CD14-positive monocyte (primary cell): Measurements from ENCODE around the gene COL4A2. TPM values are rescaled to one million over a fixed set of nuclear protein-coding genes. Genes with fewer than 3 reads are reported as not detected.

Source experiments
- DNase-seq, 3 donors: peaks; one replicate each; pipeline ENCODE4 v3.0.0-alpha.2; 2011 to 2022
- H2AFZ ChIP-seq: 2 replicates; pipeline ENCODE4 v1.6.0; 2012; ENCODE audit warnings: mild to moderate bottlenecking, low read depth, low read length, inconsistent platforms; ENCODE audit not compliant: insufficient read depth, poor library complexity, severe bottlenecking
- H3K27ac ChIP-seq, 2 donors: 1 replicate in 1 of 2; 2 replicates in 1 of 2; pipeline ENCODE4 v1.5.1; 2012 to 2013; ENCODE audit warnings: low read length in 2 of 2, control low read depth in 1 of 2, inconsistent platforms in 1 of 2, low read depth in 1 of 2, mild to moderate bottlenecking in 1 of 2
- H3K27me3 ChIP-seq, 2 donors: one replicate each; pipeline versions ENCODE4 v1.6.0 to v1.6.1; 2011 to 2013; ENCODE audit warnings: low read length in 2 of 2; ENCODE audit not compliant: control insufficient read depth in 2 of 2, insufficient read depth in 2 of 2
- H3K36me3 ChIP-seq, 2 donors: replicated peaks in 1 of 2; 1 replicate in 1 of 2; 2 replicates in 1 of 2; pipeline versions ENCODE4 v1.5.1 to v1.6.1; 2012 to 2013; ENCODE audit warnings: low read length in 2 of 2, control low read depth in 1 of 2, inconsistent platforms in 1 of 2, mild to moderate bottlenecking in 1 of 2; ENCODE audit not compliant: insufficient read depth in 2 of 2, control insufficient read depth in 1 of 2
- H3K4me1 ChIP-seq, 2 donors: 1 replicate in 1 of 2; 2 replicates in 1 of 2; pipeline versions ENCODE4 v1.5.1 to v1.6.1; 2012 to 2013; ENCODE audit warnings: low read length in 2 of 2, control low read depth in 1 of 2, inconsistent platforms in 1 of 2, mild to moderate bottlenecking in 1 of 2, moderate library complexity in 1 of 2; ENCODE audit not compliant: insufficient read depth in 2 of 2, control insufficient read depth in 1 of 2
- H3K4me2 ChIP-seq: replicated peaks from 2 replicates; pipeline ENCODE3; 2012; ENCODE audit warnings: low read length, moderate library complexity, mild to moderate bottlenecking; ENCODE audit not compliant: poor library complexity, severe bottlenecking; ENCODE audit errors: extremely low read depth
- H3K4me3 ChIP-seq, 3 experiments: fragments of 200-600 bp in 1 of 3; sonication (generic) in 1 of 3; replicated peaks in 1 of 3; 1 replicate in 2 of 3; 2 replicates in 1 of 3; pipeline ENCODE4 v1.5.1; 2011 to 2013; ENCODE audit warnings: low read length in 3 of 3, mild to moderate bottlenecking in 3 of 3, control low read depth in 2 of 3, low read depth in 2 of 3, inconsistent platforms in 1 of 3, moderate library complexity in 1 of 3
- H3K79me2 ChIP-seq: 2 replicates; pipeline ENCODE4 v1.6.0; 2012; ENCODE audit warnings: mild to moderate bottlenecking, control low read depth, inconsistent platforms, low read length, moderate library complexity; ENCODE audit not compliant: insufficient read depth
- H3K9ac ChIP-seq: 2 replicates; pipeline ENCODE4 v1.6.0; 2017; ENCODE audit warnings: low read length, mild to moderate bottlenecking; ENCODE audit not compliant: insufficient read depth, poor library complexity, severe bottlenecking
- H3K9me3 ChIP-seq, 2 donors: replicated peaks in 1 of 2; 1 replicate in 1 of 2; 2 replicates in 1 of 2; pipeline versions ENCODE4 v1.5.1 to v1.6.1; 2012 to 2013; ENCODE audit warnings: low read length in 2 of 2, control low read depth in 1 of 2; ENCODE audit not compliant: control insufficient read depth in 1 of 2, insufficient read depth in 1 of 2
- H4K20me1 ChIP-seq: 2 replicates; pipeline ENCODE4 v1.6.0; 2012; ENCODE audit warnings: mild to moderate bottlenecking, low read length, control low read depth, moderate library complexity; ENCODE audit not compliant: insufficient read depth
- H3K27ac Mint-ChIP-seq, 7 donors: one replicate each; pipeline ENCODE4 v1.8.0; 2020; ENCODE audit warnings: mild to moderate bottlenecking in 7 of 7, mixed read lengths in 7 of 7, moderate library complexity in 6 of 7, inconsistent platforms in 2 of 7
- H3K27me3 Mint-ChIP-seq, 3 donors: one replicate each; pipeline ENCODE4 v1.8.0; 2021 to 2022; ENCODE audit warnings: low read depth in 3 of 3, mild to moderate bottlenecking in 3 of 3, mixed read lengths in 3 of 3, moderate library complexity in 3 of 3, inconsistent platforms in 1 of 3
- H3K36me3 Mint-ChIP-seq, 2 donors: one replicate each; pipeline ENCODE4 v1.8.0; 2020; ENCODE audit warnings: mixed read lengths in 2 of 2, inconsistent platforms in 1 of 2, mild to moderate bottlenecking in 1 of 2
- H3K4me1 Mint-ChIP-seq: one replicate; pipeline ENCODE4 v1.8.0; 2020; ENCODE audit warnings: mild to moderate bottlenecking, mixed read lengths
- H3K4me3 Mint-ChIP-seq, 2 donors: one replicate each; pipeline ENCODE4 v1.8.0; 2020; ENCODE audit warnings: mild to moderate bottlenecking in 2 of 2, mixed read lengths in 2 of 2, moderate library complexity in 1 of 2
- H3K9me3 Mint-ChIP-seq, 7 donors: one replicate each; pipeline ENCODE4 v1.8.0; 2020 to 2022; ENCODE audit warnings: mixed read lengths in 7 of 7, mild to moderate bottlenecking in 6 of 7, moderate library complexity in 6 of 7, inconsistent platforms in 2 of 7
- CTCF ChIP-seq: fragments of 200-600 bp; IDR thresholded peaks from one replicate; pipeline ENCODE4 v1.8.0; 2022; ENCODE audit warnings: antibody characterized with exemption, mild to moderate bottlenecking
- WGBS: methylation state at CpG from one replicate; pipeline ENCODE4 v1.1.5; 2013; ENCODE audit warnings: missing lambda C conversion rate; ENCODE audit not compliant: insufficient coverage; 5-methylcytosine and 5-hydroxymethylcytosine counted together
- intact Hi-C, 2 donors: fragments of 100-400 bp; cut with micrococcal nuclease; formaldehyde crosslinking; loops; one replicate each; pipeline versions ENCODE4 v1.15.0 to v1.15.1; 2023
- polyA plus RNA-seq, 3 donors: library from polyadenylated mRNA; depleted of rRNA in 1 of 3; unstranded in 2 of 3; stranded (reverse) in 1 of 3; fragments of 300-500 nt in 2 of 3; fragments of >200 nt in 1 of 3; fragmentation: Illumina TruSeq in 2 of 3; gene quantifications; 1 replicate in 2 of 3; 2 replicates in 1 of 3; pipeline ENCODE4 v1.2.3, GENCODE V29; 2012 to 2021

Gene COL4A2
- polyA plus RNA-seq, 3 donors: not detected

- intact Hi-C loops: no loop called here
- no peaks in the 10 kb centered on the region for H3K36me3 Mint-ChIP-seq
- no peak for TF ChIP-seq CTCF
Observed at GRCh38 chr13:110323172-110323891, 16.2 kb downstream of the COL4A2 start.

GRCh38 chr13:110324026-110324749 is 17.1 kb downstream of the COL4A2 start:
- intact Hi-C loops: no loop called here
- H3K27me3 ChIP-seq: peaks cover 0 to 10% of the 10 kb centered on the region in 2 donors
- no peaks in the 10 kb centered on the region for H3K36me3 Mint-ChIP-seq
- H3K9me3 ChIP-seq: no peaks in the 10 kb centered on the region
- no peak overlapping the region for H3K4me2 ChIP-seq
- no peaks in the 10 kb centered on the region for H3K36me3 ChIP-seq
- no peak for TF ChIP-seq CTCF
- WGBS: 81% methylated on average over 10 of the region's 10 CpGs
- no peaks in the 10 kb centered on the region for H3K79me2 ChIP-seq
- H3K9ac ChIP-seq: no peak overlapping the region
- peaks cover 12 to 40% (median 18%) of the 10 kb centered on the region in 3 donors for H3K27me3 Mint-ChIP-seq
- no peak overlapping the region for H3K27ac Mint-ChIP-seq
- H3K4me1 Mint-ChIP-seq: no peaks in the 10 kb centered on the region
- no peak for DNase-seq
- peaks cover 0 to 6% (median 2%) of the 10 kb centered on the region in 7 donors for H3K9me3 Mint-ChIP-seq
- no peak overlapping the region for H3K27ac ChIP-seq
- H3K4me3 ChIP-seq: no peak overlapping the region
- H3K4me3 Mint-ChIP-seq: no peak overlapping the region
- H3K4me1 ChIP-seq: no peaks in the 10 kb centered on the region
- H2AFZ ChIP-seq: no peak overlapping the region
- no peaks in the 10 kb centered on the region for H4K20me1 ChIP-seq

More at GRCh38 chr13:110323172-110323891, 16.2 kb downstream of the COL4A2 start:
- Mint-ChIP-seq H3K27me3 (peaks cover 14 to 39% (median 21%) of the 10 kb centered on the region in 3 donors), H3K4me3 (no peak overlapping the region), H3K4me1 (no peaks in the 10 kb centered on the region), H3K9me3 (peaks cover 0 to 6% (median 2%) of the 10 kb centered on the region in 7 donors), H3K27ac (peak overlapping the region in 1 of 7 donors; percentile 46)
- H3K36me3 ChIP-seq: no peaks in the 10 kb centered on the region
- H3K4me3 ChIP-seq: no peak overlapping the region
- no peak overlapping the region for H3K9ac ChIP-seq
- WGBS: 96% methylated on average over 4 of the region's 8 CpGs
- H4K20me1 ChIP-seq: no peaks in the 10 kb centered on the region
- H2AFZ ChIP-seq: no peak overlapping the region
- peaks cover 0 to 10% of the 10 kb centered on the region in 2 donors for H3K27me3 ChIP-seq
- no peaks in the 10 kb centered on the region for H3K79me2 ChIP-seq
- H3K4me2 ChIP-seq: no peak overlapping the region
- H3K27ac ChIP-seq: no peak overlapping the region
- no peaks in the 10 kb centered on the region for H3K4me1 ChIP-seq
- no peak for DNase-seq
- no peaks in the 10 kb centered on the region for H3K9me3 ChIP-seq
